Embryonic facial prominence (tissue), 1 donor: ENCODE measurements around the gene PCCA.
"Not testable (repeated sequence)": the region's sequence is repeated elsewhere in the genome, so short reads cannot be mapped to it uniquely, and the experiment has no call there.

Source experiments
- DNase-seq: peaks from one replicate; pipeline ENCODE4 v3.0.0-alpha.2; 2016; ENCODE audit errors: extremely low spot score

PCCA gene

GRCh38 chr13:100544866-100545683, 456.2 kb downstream of the PCCA start:
- DNase-seq: no peak

GRCh38 chr13:100545684-100546061, 456.8 kb downstream of the PCCA start:
- no peak for DNase-seq

- no peak for DNase-seq
Observed at GRCh38 chr13:100546713-100547405, 458.0 kb downstream of the PCCA start.

GRCh38 chr13:100547791-100548201, 458.9 kb downstream of the PCCA start:
- no peak for DNase-seq

GRCh38 chr13:100549316-100549715, 460.4 kb downstream of the PCCA start:
- no peak for DNase-seq

GRCh38 chr13:100552755-100553154, 463.9 kb downstream of the PCCA start:
- DNase-seq: no peak

- DNase-seq: no peak
Observed at GRCh38 chr13:100559886-100560285, 471.0 kb downstream of the PCCA start.

- no peak for DNase-seq
Observed at GRCh38 chr13:100560498-100561157, 471.7 kb downstream of the PCCA start.

GRCh38 chr13:100561158-100561499, 472.2 kb downstream of the PCCA start:
- no peak for DNase-seq

GRCh38 chr13:100561599-100562204, 472.8 kb downstream of the PCCA start:
- DNase-seq: no peak

- no peak for DNase-seq
Observed at GRCh38 chr13:100563779-100564178, 474.9 kb downstream of the PCCA start.

- no peak for DNase-seq
Observed at GRCh38 chr13:100564444-100565223, 475.7 kb downstream of the PCCA start.

GRCh38 chr13:100565286-100565685, 476.4 kb downstream of the PCCA start:
- DNase-seq: no peak

GRCh38 chr13:100566543-100566942, 477.6 kb downstream of the PCCA start:
- DNase-seq: no peak

- DNase-seq: no peak
Observed at GRCh38 chr13:100573121-100573520, 484.2 kb downstream of the PCCA start.

- not testable (repeated sequence) for DNase-seq
Observed at GRCh38 chr13:100577239-100577638, 488.3 kb downstream of the PCCA start.
